Right lobe of liver (tissue), 6 donors: ENCODE results near the gene ATP2B3. TPM values are rescaled to one million over a fixed set of nuclear protein-coding genes. Genes with fewer than 3 reads are reported as not detected.
"Not testable (repeated sequence)": the region's sequence is repeated elsewhere in the genome, so short reads cannot be mapped to it uniquely, and the experiment has no call there.

Source experiments
- ATAC-seq, 4 donors: fragments of 200-7000 bp; cut with Tn5 transposase; one replicate each; pipeline ENCODE4 v1.9.1; 2020; ENCODE audit warnings: mild to moderate bottlenecking in 4 of 4, moderate library complexity in 4 of 4
- DNase-seq, 3 donors: peaks; one replicate each; pipeline ENCODE4 v3.0.0-alpha.2; 2020
- H3K27ac ChIP-seq, 3 donors: fragments of 200-600 bp; one replicate each; pipeline ENCODE4 v1.8.0; 2022
- H3K27me3 ChIP-seq, 2 donors: fragments of 200-600 bp; one replicate each; pipeline ENCODE4 v1.8.0; 2022
- H3K36me3 ChIP-seq, 4 donors: fragments of 200-600 bp; sonication (generic) in 1 of 4; one replicate each; pipeline versions ENCODE4 v1.5.1 to v1.8.0; 2017 to 2022; ENCODE audit warnings: control low read depth in 1 of 4
- H3K4me1 ChIP-seq, 4 donors: fragments of 200-600 bp; sonication (generic) in 1 of 4; one replicate each; pipeline versions ENCODE4 v1.5.1 to v1.8.0; 2017 to 2022; ENCODE audit warnings: control low read depth in 1 of 4
- H3K4me3 ChIP-seq, 3 donors: fragments of 200-600 bp; one replicate each; pipeline ENCODE4 v1.8.0; 2022
- H3K9me3 ChIP-seq, 4 donors: fragments of 200-600 bp; sonication (generic) in 1 of 4; one replicate each; pipeline versions ENCODE4 v1.5.1 to v1.8.0; 2017 to 2022; ENCODE audit warnings: control low read depth in 1 of 4
- POLR2A ChIP-seq: fragments of 450-650 bp; IDR thresholded peaks from one replicate; pipeline ENCODE4 v1.6.1; 2017; ENCODE audit warnings: antibody characterized with exemption, mild to moderate bottlenecking
- WGBS: methylation state at CpG from one replicate; pipeline ENCODE4 v1.1.6; 2018; ENCODE audit warnings: low coverage, low lambda C conversion rate; ENCODE audit not compliant: insufficient coverage; ENCODE audit errors: missing lambda C conversion rate; 5-methylcytosine and 5-hydroxymethylcytosine counted together
- intact Hi-C, 2 donors: fragments of 100-400 bp; cut with DNase I; formaldehyde crosslinking; loops; one replicate each; pipeline versions ENCODE4 v1.11.2 to v1.14.1; 2022
- total RNA-seq, 6 experiments: library from RNA; depleted of rRNA in 2 of 6; stranded (reverse); fragments of >200 nt in 2 of 6; fragmentation: NEBNext Ultra II Directional in 3 of 6; extraction: Animal tissue kit (Norgen Biotek cat#: 25700) in 3 of 6; gene quantifications; one replicate each; pipeline versions ENCODE4 v1.1.0 to v1.2.4, GENCODE V29; 2016 to 2023
- TF ChIP-seq, protein P1 (sequence below), 4 donors: fragments of 200-600 bp in 3 of 4; fragments of 450-650 bp in 1 of 4; IDR thresholded peaks; one replicate each; pipeline versions ENCODE4 v1.5.1 to v1.8.0; 2016 to 2022; ENCODE audit warnings: antibody characterized with exemption in 4 of 4, mild to moderate bottlenecking in 2 of 4
- donor health status: DM: no; HTN: yes; CAD: no.
- donor health status: DM: no; HTN: no; CAD: no.
- donor health status: DM: no; HTN: no; CAD: no.
- donor health status: DM: no; HTN: yes; CAD: no.
- donor health status: DM: no; HTN: yes; CAD: no.

The ATP2B3 gene
- total RNA-seq, 6 experiments from 2014 or later = 0.07 TPM; not detected in 5

DNA sequence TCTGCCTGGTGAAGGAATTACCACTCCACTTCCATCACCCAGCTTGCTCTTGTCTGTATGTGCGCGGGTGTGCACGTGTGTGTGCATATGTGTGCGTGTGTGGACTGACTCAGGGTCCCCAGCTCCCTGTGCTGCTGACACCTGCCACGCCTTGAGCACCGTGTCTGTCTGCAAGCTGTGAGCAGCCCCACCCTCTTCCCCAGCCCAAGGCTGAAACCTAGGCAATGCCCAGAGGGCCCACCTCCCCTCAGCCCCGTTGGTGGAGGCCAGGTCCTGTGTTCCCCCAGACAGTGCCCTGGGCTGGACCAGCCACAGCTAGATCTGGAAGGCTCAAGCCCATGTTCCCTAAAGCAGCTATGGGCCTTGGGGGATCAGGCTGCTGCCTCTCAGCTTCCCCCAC, 83.5 kb downstream of the ATP2B3 start:
- intact Hi-C loops = no loop called here
- TF ChIP-seq, protein P1, sequence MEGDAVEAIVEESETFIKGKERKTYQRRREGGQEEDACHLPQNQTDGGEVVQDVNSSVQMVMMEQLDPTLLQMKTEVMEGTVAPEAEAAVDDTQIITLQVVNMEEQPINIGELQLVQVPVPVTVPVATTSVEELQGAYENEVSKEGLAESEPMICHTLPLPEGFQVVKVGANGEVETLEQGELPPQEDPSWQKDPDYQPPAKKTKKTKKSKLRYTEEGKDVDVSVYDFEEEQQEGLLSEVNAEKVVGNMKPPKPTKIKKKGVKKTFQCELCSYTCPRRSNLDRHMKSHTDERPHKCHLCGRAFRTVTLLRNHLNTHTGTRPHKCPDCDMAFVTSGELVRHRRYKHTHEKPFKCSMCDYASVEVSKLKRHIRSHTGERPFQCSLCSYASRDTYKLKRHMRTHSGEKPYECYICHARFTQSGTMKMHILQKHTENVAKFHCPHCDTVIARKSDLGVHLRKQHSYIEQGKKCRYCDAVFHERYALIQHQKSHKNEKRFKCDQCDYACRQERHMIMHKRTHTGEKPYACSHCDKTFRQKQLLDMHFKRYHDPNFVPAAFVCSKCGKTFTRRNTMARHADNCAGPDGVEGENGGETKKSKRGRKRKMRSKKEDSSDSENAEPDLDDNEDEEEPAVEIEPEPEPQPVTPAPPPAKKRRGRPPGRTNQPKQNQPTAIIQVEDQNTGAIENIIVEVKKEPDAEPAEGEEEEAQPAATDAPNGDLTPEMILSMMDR (IDR thresholded peaks at IDR 0.05) = no peak
- TF ChIP-seq POLR2A = no peak
- DNase-seq (no peak), ATAC-seq (no peak)
- WGBS = 81% methylated on average over 3 of the region's 7 CpGs
- Histone ChIP-seq H3K4me1 (peaks cover 0 to 3% (median 0%) of the 10 kb centered on the region in 4 donors), H3K4me3 (no peak overlapping the region), H3K27ac (no peak overlapping the region), H3K36me3 (no peaks in the 10 kb centered on the region), H3K9me3 (no peaks in the 10 kb centered on the region), H3K27me3 (no peaks in the 10 kb centered on the region)

DNA sequence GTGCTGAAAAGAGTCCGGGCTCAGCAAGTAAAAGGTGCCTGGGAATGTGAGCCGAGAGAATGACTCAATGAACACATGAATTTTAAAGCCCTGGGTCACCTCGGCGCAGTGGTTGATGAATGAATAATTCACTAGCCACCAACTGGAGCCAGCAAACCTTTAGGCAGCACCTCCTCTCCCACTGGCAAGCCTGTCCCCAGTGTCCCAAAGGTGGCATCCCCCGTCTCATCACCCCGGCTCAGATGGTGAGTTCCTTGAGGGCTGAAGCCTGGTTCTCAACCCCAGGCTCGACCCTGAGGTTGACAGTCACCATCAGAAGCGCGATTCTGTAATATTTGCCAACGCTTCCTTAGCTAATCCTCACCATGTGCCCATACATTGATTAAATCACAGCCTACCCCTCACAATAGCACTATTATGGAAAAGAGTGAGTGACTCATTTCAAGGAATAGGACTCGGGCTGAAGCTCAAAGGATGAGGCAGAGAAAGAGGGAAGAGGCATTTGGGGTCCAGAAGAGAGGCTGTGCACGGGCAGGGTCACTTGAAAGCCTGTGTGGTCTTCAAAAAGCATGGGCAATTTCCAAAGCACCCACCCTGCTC, 84.2 kb downstream of the ATP2B3 start:
- ATAC-seq = no peak
- Histone ChIP-seq H3K36me3 (no peaks in the 10 kb centered on the region), H3K27me3 (no peaks in the 10 kb centered on the region), H3K9me3 (no peaks in the 10 kb centered on the region), H3K27ac (no peak overlapping the region), H3K4me1 (peaks cover 0 to 3% (median 0%) of the 10 kb centered on the region in 4 donors), H3K4me3 (no peak overlapping the region)
- DNase-seq = peak in 1 of 3 donors; percentile 39
- 92% methylated on average over 8 of the region's 12 CpGs for WGBS
- intact Hi-C loops = no loop called here
- no peak for TF ChIP-seq POLR2A
- TF ChIP-seq, protein P1 (IDR thresholded peaks at IDR 0.05) = no peak

GRCh38 chrX:153602601-153603000, 85.2 kb downstream of the ATP2B3 start:
- Histone ChIP-seq H3K27ac (no peak overlapping the region), H3K36me3 (no peaks in the 10 kb centered on the region), H3K9me3 (no peaks in the 10 kb centered on the region), H3K4me1 (peaks cover 0 to 3% (median 0%) of the 10 kb centered on the region in 4 donors), H3K4me3 (no peak overlapping the region), H3K27me3 (no peaks in the 10 kb centered on the region)
- no peak for DNase-seq
- no peak for ATAC-seq
- intact Hi-C loops = no loop called here
- 61% methylated on average over 3 of the region's 3 CpGs for WGBS
- no peak for TF ChIP-seq POLR2A
- TF ChIP-seq, protein P1 (IDR thresholded peaks at IDR 0.05) = no peak

GRCh38 chrX:153603131-153603656, 85.8 kb downstream of the ATP2B3 start:
- H3K36me3 ChIP-seq = no peaks in the 10 kb centered on the region
- peaks cover 0 to 2% (median 0%) of the 10 kb centered on the region in 4 donors for H3K4me1 ChIP-seq
- intact Hi-C loops = no loop called here
- H3K27me3 ChIP-seq = no peaks in the 10 kb centered on the region
- no peak overlapping the region for H3K27ac ChIP-seq
- 73% methylated on average over 4 of the region's 17 CpGs for WGBS
- ATAC-seq (no peak), DNase-seq (peak in 1 of 3 donors; percentile 35)
- H3K9me3 ChIP-seq = no peaks in the 10 kb centered on the region
- no peak for TF ChIP-seq POLR2A
- TF ChIP-seq, protein P1 (IDR thresholded peaks at IDR 0.05) = no peak
- no peak overlapping the region for H3K4me3 ChIP-seq

DNA sequence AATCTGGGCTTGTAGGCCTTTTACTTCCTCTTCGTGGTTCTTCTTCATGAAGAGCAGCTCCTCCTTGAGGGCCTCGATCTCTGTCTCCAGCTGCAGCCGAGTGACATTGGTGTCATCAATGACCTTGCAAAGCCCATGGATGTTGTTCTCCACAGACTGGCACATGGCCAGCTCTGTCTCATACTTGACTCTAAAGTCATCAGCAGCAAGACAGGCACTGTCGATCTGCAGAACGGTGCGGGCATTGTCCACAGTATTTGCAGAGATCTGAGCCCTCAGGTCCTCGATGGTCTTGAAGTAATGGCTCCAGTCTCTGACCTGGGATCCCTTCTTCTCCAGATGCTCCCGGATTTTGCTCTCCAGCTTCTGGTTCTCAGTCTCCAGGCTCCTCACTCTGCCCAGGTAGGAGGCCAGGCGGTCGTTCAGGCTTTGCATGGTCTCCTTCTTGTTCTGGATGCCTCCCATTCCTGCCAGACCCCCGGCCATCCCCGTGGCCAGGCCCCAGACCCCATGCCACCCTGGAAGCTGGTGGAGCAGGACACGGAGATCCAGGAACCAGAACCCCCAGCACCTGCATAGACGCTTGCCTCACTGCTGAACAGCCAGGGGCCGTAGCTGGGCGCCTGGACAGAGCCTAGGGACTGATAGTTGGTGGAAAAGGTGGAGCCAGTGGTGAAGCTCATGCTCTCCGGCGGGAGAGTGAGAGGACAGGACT, 87.4 kb downstream of the ATP2B3 start:
- 67% methylated on average over 13 of the region's 18 CpGs for WGBS
- H3K9me3 ChIP-seq, ATAC-seq, H3K27ac ChIP-seq, H3K27me3 ChIP-seq, H3K4me1 ChIP-seq, DNase-seq, H3K36me3 ChIP-seq, H3K4me3 ChIP-seq, intact Hi-C loops: not testable (repeated sequence)
